Hepatocyte (in vitro differentiated cells): ENCODE data around the gene PIK3R6. TPM values are rescaled to one million over a fixed set of nuclear protein-coding genes. Genes with fewer than 3 reads are reported as not detected.
A peak's percentile ranks its signal among the peaks of the same experiment; 100 is the strongest.

ENCODE experiments used
- DNase-seq: peaks from one replicate; pipeline ENCODE4 v3.0.0-alpha.2; 2016; ENCODE audit warnings: low spot score
- H2AFZ ChIP-seq: fragments of 200-600 bp; sonication (generic); 2 replicates; pipeline ENCODE4 v1.6.0; 2016; ENCODE audit warnings: antibody characterized with exemption, mild to moderate bottlenecking
- H3K27ac ChIP-seq: fragments of 200-600 bp; sonication (generic); 2 replicates; pipeline ENCODE4 v1.5.1; 2016; ENCODE audit warnings: mild to moderate bottlenecking
- H3K27me3 ChIP-seq: fragments of 200-600 bp; sonication (generic); 2 replicates; pipeline ENCODE4 v1.6.1; 2016
- H3K36me3 ChIP-seq: fragments of 200-600 bp; sonication (generic); replicated peaks from 2 replicates; pipeline ENCODE4 v1.5.1; 2016; ENCODE audit warnings: low read depth; ENCODE audit not compliant: insufficient read depth
- H3K4me1 ChIP-seq: fragments of 200-600 bp; sonication (generic); 2 replicates; pipeline ENCODE4 v1.5.1; 2016; ENCODE audit warnings: mild to moderate bottlenecking, moderate library complexity; ENCODE audit not compliant: insufficient read depth
- H3K4me2 ChIP-seq: fragments of 200-600 bp; sonication (generic); 2 replicates; pipeline ENCODE4 v1.6.0; 2016
- H3K4me3 ChIP-seq: fragments of 200-600 bp; sonication (generic); 2 replicates; pipeline ENCODE4 v1.5.1; 2016; ENCODE audit warnings: mild to moderate bottlenecking
- H3K79me2 ChIP-seq: fragments of 200-600 bp; sonication (generic); 2 replicates; pipeline ENCODE4 v1.6.0; 2017; ENCODE audit warnings: mild to moderate bottlenecking
- H3K9me2 ChIP-seq: fragments of 200-600 bp; sonication (generic); replicated peaks from 2 replicates; pipeline ENCODE4 v1.6.0; 2017; ENCODE audit warnings: mild to moderate bottlenecking; ENCODE audit not compliant: insufficient read depth
- H3K9me3 ChIP-seq: fragments of 200-600 bp; sonication (generic); 2 replicates; pipeline ENCODE4 v1.5.1; 2016; ENCODE audit warnings: low read depth, mild to moderate bottlenecking
- H4K20me1 ChIP-seq: fragments of 200-600 bp; sonication (generic); 2 replicates; pipeline ENCODE4 v1.6.0; 2016; ENCODE audit warnings: mild to moderate bottlenecking; ENCODE audit not compliant: insufficient read depth, poor library complexity, severe bottlenecking
- EZH2 ChIP-seq: fragments of 200-600 bp; sonication (generic); IDR thresholded peaks from 2 replicates; pipeline ENCODE4 v1.6.1; 2016; ENCODE audit warnings: antibody characterized with exemption, mild to moderate bottlenecking, borderline replicate concordance
- EZH2phosphoT487 ChIP-seq: fragments of 200-600 bp; sonication (generic); IDR thresholded peaks from one replicate; pipeline ENCODE4 v1.6.1; 2018; ENCODE audit warnings: antibody characterized with exemption, mild to moderate bottlenecking, low read depth, moderate library complexity; ENCODE audit not compliant: unreplicated experiment, severe bottlenecking
- WGBS: methylation state at CpG from one replicate; pipeline ENCODE4 v1.1.6; 2016; ENCODE audit warnings: low lambda C conversion rate; ENCODE audit errors: missing lambda C conversion rate; 5-methylcytosine and 5-hydroxymethylcytosine counted together
- polyA plus RNA-seq: library from polyadenylated mRNA; unstranded; fragments of >200 nt; fragmentation: Nextera tagmentation; extraction: Ambion mirVana; gene quantifications from 2 replicates; pipeline ENCODE4 v1.2.1, GENCODE V29; 2016
- total RNA-seq: library from RNA; depleted of rRNA; stranded (reverse); fragments of >200 nt; gene quantifications from 2 replicates; pipeline ENCODE4 v1.2.3, GENCODE V29; 2014
- TF ChIP-seq, protein P1 (sequence below): fragments of 200-600 bp; sonication (generic); IDR thresholded peaks from 2 replicates; pipeline ENCODE4 v1.5.1; 2016; ENCODE audit warnings: antibody characterized with exemption, mild to moderate bottlenecking; ENCODE audit not compliant: poor library complexity

PIK3R6 gene
- total and polyA plus RNA-seq, 2 experiments from 2014 or later, result 0.07 to 0.10 TPM

- H3K9me2 ChIP-seq, result no peaks in the 10 kb centered on the region
- peaks cover 5% of the 10 kb centered on the region for H3K27me3 ChIP-seq
- H3K9me3 ChIP-seq, result no peaks in the 10 kb centered on the region
- H3K27ac ChIP-seq, result peak overlapping the region; percentile 53
- no peaks in the 10 kb centered on the region for H3K79me2 ChIP-seq
- no peak overlapping the region for H3K4me3 ChIP-seq
- H3K36me3 ChIP-seq, result no peaks in the 10 kb centered on the region
- no peak overlapping the region for H2AFZ ChIP-seq
- no peaks in the 10 kb centered on the region for H4K20me1 ChIP-seq
- no peaks in the 10 kb centered on the region for H3K4me1 ChIP-seq
- TF ChIP-seq EZH2phosphoT487 (no peak), EZH2 (no peak)
- TF ChIP-seq, protein P1, sequence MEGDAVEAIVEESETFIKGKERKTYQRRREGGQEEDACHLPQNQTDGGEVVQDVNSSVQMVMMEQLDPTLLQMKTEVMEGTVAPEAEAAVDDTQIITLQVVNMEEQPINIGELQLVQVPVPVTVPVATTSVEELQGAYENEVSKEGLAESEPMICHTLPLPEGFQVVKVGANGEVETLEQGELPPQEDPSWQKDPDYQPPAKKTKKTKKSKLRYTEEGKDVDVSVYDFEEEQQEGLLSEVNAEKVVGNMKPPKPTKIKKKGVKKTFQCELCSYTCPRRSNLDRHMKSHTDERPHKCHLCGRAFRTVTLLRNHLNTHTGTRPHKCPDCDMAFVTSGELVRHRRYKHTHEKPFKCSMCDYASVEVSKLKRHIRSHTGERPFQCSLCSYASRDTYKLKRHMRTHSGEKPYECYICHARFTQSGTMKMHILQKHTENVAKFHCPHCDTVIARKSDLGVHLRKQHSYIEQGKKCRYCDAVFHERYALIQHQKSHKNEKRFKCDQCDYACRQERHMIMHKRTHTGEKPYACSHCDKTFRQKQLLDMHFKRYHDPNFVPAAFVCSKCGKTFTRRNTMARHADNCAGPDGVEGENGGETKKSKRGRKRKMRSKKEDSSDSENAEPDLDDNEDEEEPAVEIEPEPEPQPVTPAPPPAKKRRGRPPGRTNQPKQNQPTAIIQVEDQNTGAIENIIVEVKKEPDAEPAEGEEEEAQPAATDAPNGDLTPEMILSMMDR, result no peak
- DNase-seq, result no peak
- no peak overlapping the region for H3K4me2 ChIP-seq
- 90% methylated on average over 4 of the region's 4 CpGs for WGBS
Observed at GRCh38 chr17:8781776-8782175, 85.7 kb downstream of the PIK3R6 start.

- Histone ChIP-seq H3K9me2 (no peaks in the 10 kb centered on the region), H4K20me1 (no peaks in the 10 kb centered on the region), H3K4me3 (no peak overlapping the region), H3K27me3 (no peaks in the 10 kb centered on the region), H3K9me3 (no peaks in the 10 kb centered on the region), H2AFZ (no peak overlapping the region), H3K27ac (no peak overlapping the region), H3K4me2 (no peak overlapping the region), H3K36me3 (no peaks in the 10 kb centered on the region), H3K79me2 (no peaks in the 10 kb centered on the region), H3K4me1 (no peaks in the 10 kb centered on the region)
- no peak for DNase-seq
- no peak for TF ChIP-seq EZH2
- TF ChIP-seq EZH2phosphoT487, result no peak
- TF ChIP-seq, protein P1, result no peak
- 89% methylated on average over 1 of the region's 1 CpG for WGBS
Observed at GRCh38 chr17:8776881-8777280, 90.6 kb downstream of the PIK3R6 start.

- no peak overlapping the region for H3K4me2 ChIP-seq
- no peaks in the 10 kb centered on the region for H3K9me3 ChIP-seq
- no peak overlapping the region for H3K4me3 ChIP-seq
- no peaks in the 10 kb centered on the region for H4K20me1 ChIP-seq
- no peak overlapping the region for H3K27ac ChIP-seq
- no peak for DNase-seq
- no peaks in the 10 kb centered on the region for H3K27me3 ChIP-seq
- H3K79me2 ChIP-seq, result no peaks in the 10 kb centered on the region
- H3K36me3 ChIP-seq, result no peaks in the 10 kb centered on the region
- no peaks in the 10 kb centered on the region for H3K9me2 ChIP-seq
- TF ChIP-seq EZH2phosphoT487 (no peak), EZH2 (no peak)
- TF ChIP-seq, protein P1, result no peak
- no peak overlapping the region for H2AFZ ChIP-seq
- H3K4me1 ChIP-seq, result no peaks in the 10 kb centered on the region
Observed at GRCh38 chr17:8776248-8776647, 91.2 kb downstream of the PIK3R6 start.

DNA sequence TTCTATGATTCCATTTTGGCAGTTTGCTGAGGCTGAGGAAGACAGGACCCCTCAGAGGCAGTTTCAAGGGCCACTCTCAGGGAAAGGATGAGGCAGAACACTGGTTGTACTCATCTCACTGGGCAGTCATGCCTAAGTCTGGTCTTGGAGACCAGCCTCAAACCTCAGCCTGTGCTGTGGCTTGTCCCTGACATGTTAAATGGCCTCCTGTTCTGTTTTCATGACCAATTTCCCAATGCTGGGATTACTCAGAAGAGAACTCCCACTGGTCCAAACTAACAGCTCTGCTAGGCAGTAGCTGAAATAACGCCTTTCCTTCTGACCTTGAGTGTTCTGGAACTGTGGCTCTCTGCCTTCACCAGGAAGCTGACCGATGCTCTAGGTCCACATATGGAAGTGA lies 100.7 kb downstream of the PIK3R6 start:
- Histone ChIP-seq H3K79me2 (no peaks in the 10 kb centered on the region), H4K20me1 (no peaks in the 10 kb centered on the region), H3K9me2 (no peaks in the 10 kb centered on the region), H3K4me1 (no peaks in the 10 kb centered on the region), H3K27ac (no peak overlapping the region), H3K9me3 (no peaks in the 10 kb centered on the region), H3K36me3 (no peaks in the 10 kb centered on the region), H3K27me3 (no peaks in the 10 kb centered on the region), H3K4me2 (no peak overlapping the region), H2AFZ (no peak overlapping the region), H3K4me3 (no peak overlapping the region)
- DNase-seq, result no peak
- TF ChIP-seq EZH2 (no peak), EZH2phosphoT487 (no peak)
- TF ChIP-seq, protein P1, result no peak
- 96% methylated on average over 2 of the region's 2 CpGs for WGBS
